Tibial nerve (tissue), 4 donors: ENCODE data around the gene KIR2DL4.
"Not testable (repeated sequence)": the region's sequence is repeated elsewhere in the genome, so short reads cannot be mapped to it uniquely, and the experiment has no call there.

Experiments used
- CTCF ChIP-seq, 5 experiments: fragments of 200-600 bp in 3 of 5; fragments of 450-650 bp in 2 of 5; sonication (generic) in 3 of 5; IDR thresholded peaks; one replicate each; pipeline ENCODE4 v1.5.1; 2016 to 2019; ENCODE audit warnings: antibody characterized with exemption in 5 of 5, mild to moderate bottlenecking in 3 of 5, moderate library complexity in 2 of 5
- EP300 ChIP-seq, 2 donors: sonication (generic); formaldehyde crosslinking; IDR thresholded peaks; one replicate each; pipeline ENCODE4 v1.6.1; 2017; ENCODE audit warnings: antibody characterized with exemption in 2 of 2, mild to moderate bottlenecking in 1 of 2
- POLR2A ChIP-seq, 2 donors: fragments of 450-650 bp; IDR thresholded peaks; one replicate each; pipeline ENCODE4 v1.6.1; 2017; ENCODE audit warnings: antibody characterized with exemption in 2 of 2, mild to moderate bottlenecking in 2 of 2, moderate library complexity in 2 of 2

GRCh38 chr19:54788154-54788553 is 15.3 kb upstream of the KIR2DL4 start:
- not testable (repeated sequence) for TF ChIP-seq CTCF, POLR2A, EP300 (IDR thresholded peaks at IDR 0.05)
